Measurements from ENCODE around the gene GASK1A.

DNA sequence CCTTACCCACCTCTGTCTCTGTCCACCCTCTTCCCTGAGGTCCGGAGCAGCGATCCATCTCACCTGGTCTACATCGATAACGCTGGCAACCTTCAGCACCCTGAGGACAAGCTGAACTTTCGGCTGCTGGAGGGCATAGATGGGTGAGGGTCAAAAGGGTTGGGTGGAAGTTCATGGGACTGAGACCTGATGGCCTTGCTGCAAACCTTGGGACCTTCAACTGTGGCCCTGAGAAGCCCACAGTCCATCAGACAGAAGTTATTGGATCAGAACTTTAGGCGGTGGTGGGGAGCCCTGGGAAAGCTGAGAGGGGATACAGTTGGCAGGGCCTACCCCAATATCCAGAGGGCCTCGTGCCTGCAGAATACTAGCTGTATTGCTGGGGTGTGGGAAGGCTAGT is 76.3 kb downstream of the GASK1A start:
- TF ChIP-seq, protein P1, sequence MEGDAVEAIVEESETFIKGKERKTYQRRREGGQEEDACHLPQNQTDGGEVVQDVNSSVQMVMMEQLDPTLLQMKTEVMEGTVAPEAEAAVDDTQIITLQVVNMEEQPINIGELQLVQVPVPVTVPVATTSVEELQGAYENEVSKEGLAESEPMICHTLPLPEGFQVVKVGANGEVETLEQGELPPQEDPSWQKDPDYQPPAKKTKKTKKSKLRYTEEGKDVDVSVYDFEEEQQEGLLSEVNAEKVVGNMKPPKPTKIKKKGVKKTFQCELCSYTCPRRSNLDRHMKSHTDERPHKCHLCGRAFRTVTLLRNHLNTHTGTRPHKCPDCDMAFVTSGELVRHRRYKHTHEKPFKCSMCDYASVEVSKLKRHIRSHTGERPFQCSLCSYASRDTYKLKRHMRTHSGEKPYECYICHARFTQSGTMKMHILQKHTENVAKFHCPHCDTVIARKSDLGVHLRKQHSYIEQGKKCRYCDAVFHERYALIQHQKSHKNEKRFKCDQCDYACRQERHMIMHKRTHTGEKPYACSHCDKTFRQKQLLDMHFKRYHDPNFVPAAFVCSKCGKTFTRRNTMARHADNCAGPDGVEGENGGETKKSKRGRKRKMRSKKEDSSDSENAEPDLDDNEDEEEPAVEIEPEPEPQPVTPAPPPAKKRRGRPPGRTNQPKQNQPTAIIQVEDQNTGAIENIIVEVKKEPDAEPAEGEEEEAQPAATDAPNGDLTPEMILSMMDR (conservative IDR thresholded peaks at IDR 0.05; ENCODE audit: low read depth, low read length): no peak
- no peak for TF ChIP-seq EZH2 (IDR thresholded peaks at IDR 0.05; ENCODE audit: low read length, unreplicated experiment)
